HepG2 (cell line): ENCODE measurements around the gene EPHA1. TPM values are rescaled to one million over a fixed set of nuclear protein-coding genes. Genes with fewer than 3 reads are reported as not detected.
A peak's percentile ranks its signal among the peaks of the same experiment; 100 is the strongest.

ENCODE experiments used
- ATAC-seq: fragments of 200-7000 bp; cut with Tn5 transposase; 3 replicates; pipeline ENCODE4 v1.9.1; 2020; ENCODE audit warnings: mild to moderate bottlenecking, moderate library complexity
- BruUV-seq: library from RNA; stranded (reverse); fragments of 400-500 nt; replicated peaks from 2 replicates; lab custom pipeline; 2021; lab: Mats Ljungman, UMichigan
- CTCF ChIA-PET: fragments of 300-600 bp; formaldehyde crosslinking; extraction: SDS; loops from one replicate; lab custom pipeline; 2021; ENCODE audit warnings: low total read pairs, inconsistent platforms, low intra/inter-chr PET ratio; lab: Yijun Ruan, JAX
- POLR2A ChIA-PET: fragments of 350-600 bp; sonication (Branson Sonifier 250); formaldehyde crosslinking; loops from one replicate; lab custom pipeline; 2020; ENCODE audit warnings: antibody characterized with exemption, inconsistent platforms; lab: Yijun Ruan, JAX
- DNase-seq: peaks from one replicate; pipeline ENCODE4 v3.0.0-alpha.2; 2015; ENCODE audit warnings: low spot score
- FAIRE-seq: peaks from 3 replicates; lab custom pipeline; 2011; peaks lifted over from hg19 to GRCh38; lab: Jason Lieb, UNC
- H2AFZ ChIP-seq: one replicate; pipeline ENCODE4 v1.6.1; 2011; ENCODE audit warnings: low read length, inconsistent platforms
- H3K27ac ChIP-seq: fragments of 300-600 bp; 3 replicates; pipeline ENCODE4 v1.8.0; 2011; ENCODE audit warnings: mixed run types, mild to moderate bottlenecking, mixed read lengths, low read length, inconsistent platforms; ENCODE audit not compliant: insufficient read depth; ENCODE audit errors: extremely low read length
- H3K27me3 ChIP-seq, 2 experiments: fragments of 200-600 bp in 1 of 2; 2 replicates in 1 of 2; 3 replicates in 1 of 2; pipeline versions ENCODE4 v1.6.0 to v1.8.0; 2011; ENCODE audit warnings: low read length in 2 of 2, mild to moderate bottlenecking in 2 of 2, moderate library complexity in 2 of 2, inconsistent platforms in 1 of 2; ENCODE audit not compliant: insufficient read depth in 2 of 2, control insufficient read depth in 1 of 2
- H3K36me3 ChIP-seq, 2 experiments: fragments of 200-600 bp in 1 of 2; replicated peaks in 1 of 2; 2 replicates in 1 of 2; 3 replicates in 1 of 2; pipeline versions ENCODE4 v1.5.1 to v1.8.0; 2011; ENCODE audit warnings: low read length in 2 of 2, inconsistent platforms in 1 of 2; ENCODE audit not compliant: insufficient read depth in 2 of 2, control insufficient read depth in 1 of 2
- H3K4me1 ChIP-seq: 2 replicates; pipeline ENCODE4 v1.5.1; 2012; ENCODE audit warnings: low read length, inconsistent platforms; ENCODE audit not compliant: insufficient read depth
- H3K4me2 ChIP-seq: 2 replicates; pipeline ENCODE4 v1.6.0; 2011; ENCODE audit warnings: low read depth, low read length, inconsistent platforms
- H3K4me3 ChIP-seq, 3 experiments: fragments of 200-600 bp in 1 of 3; sonication (generic), shearing (Covaris generic) in 1 of 3; replicated peaks in 1 of 3; 2 replicates each; pipeline ENCODE4 v1.5.1; 2011 to 2016; ENCODE audit warnings: low read length in 3 of 3, inconsistent platforms in 2 of 3, low read depth in 2 of 3, mild to moderate bottlenecking in 2 of 3, control low read depth in 1 of 3, mixed read lengths in 1 of 3; ENCODE audit not compliant: insufficient read depth in 1 of 3
- H3K79me2 ChIP-seq: one replicate; pipeline ENCODE4 v1.6.1; 2011; ENCODE audit warnings: low read length, inconsistent platforms; ENCODE audit not compliant: insufficient read depth
- H3K9ac ChIP-seq: 2 replicates; pipeline ENCODE4 v1.6.0; 2011; ENCODE audit warnings: mild to moderate bottlenecking, low read depth, low read length, inconsistent platforms; ENCODE audit not compliant: insufficient read depth
- H3K9me3 ChIP-seq: 2 replicates; pipeline ENCODE4 v1.5.1; 2012; ENCODE audit warnings: mild to moderate bottlenecking, low read length
- H4K20me1 ChIP-seq: 2 replicates; pipeline ENCODE4 v1.6.0; 2011; ENCODE audit warnings: inconsistent platforms, mild to moderate bottlenecking, low read length, moderate library complexity; ENCODE audit not compliant: insufficient read depth
- CCDC6 ChIP-seq: sonication (generic); formaldehyde crosslinking; IDR thresholded peaks from 2 replicates; pipeline ENCODE4 v1.8.1; 2022; ENCODE audit warnings: mild to moderate bottlenecking, missing genetic modification reagents, moderate library complexity
- GFI1 ChIP-seq: sonication (generic); formaldehyde crosslinking; IDR thresholded peaks from 2 replicates; pipeline ENCODE4 v1.5.0; 2020; ENCODE audit warnings: missing genetic modification reagents, mild to moderate bottlenecking, borderline replicate concordance
- LRRFIP1 ChIP-seq: sonication (generic); formaldehyde crosslinking; conservative IDR thresholded peaks from 2 replicates; pipeline ENCODE4 v1.4.0; 2020; ENCODE audit warnings: missing genetic modification reagents
- TBX2 ChIP-seq: sonication (generic); formaldehyde crosslinking; IDR thresholded peaks from 2 replicates; pipeline ENCODE4 v1.5.0; 2020; ENCODE audit warnings: missing genetic modification reagents, mild to moderate bottlenecking, borderline replicate concordance
- ZFX ChIP-seq: sonication (generic); formaldehyde crosslinking; IDR thresholded peaks from 2 replicates; pipeline ENCODE4 v1.4.0; 2020; ENCODE audit warnings: mild to moderate bottlenecking, low read depth, missing genetic modification reagents, moderate library complexity
- ZNF256 ChIP-seq: sonication (generic); formaldehyde crosslinking; conservative IDR thresholded peaks from 2 replicates; pipeline ENCODE4 v1.4.0; 2020; ENCODE audit warnings: missing genetic modification reagents
- ZNF274 ChIP-seq: sonication (generic); formaldehyde crosslinking; IDR thresholded peaks from 2 replicates; pipeline ENCODE4 v1.5.1; 2020; ENCODE audit warnings: mild to moderate bottlenecking, missing genetic modification reagents
- ZNF7 ChIP-seq: IDR thresholded peaks from 2 replicates; pipeline ENCODE4 v1.6.1; 2016; ENCODE audit warnings: missing biosample characterization, missing genetic modification reagents
- ZNF772 ChIP-seq: sonication (generic); formaldehyde crosslinking; IDR thresholded peaks from 2 replicates; pipeline ENCODE4 v1.5.0; 2020; ENCODE audit warnings: mild to moderate bottlenecking, missing genetic modification reagents
- ZNF839 ChIP-seq: sonication (generic); formaldehyde crosslinking; IDR thresholded peaks from 2 replicates; pipeline ENCODE4 v1.4.0; 2020; ENCODE audit warnings: missing genetic modification reagents, mild to moderate bottlenecking, borderline replicate concordance
- WGBS: methylation state at CpG from one replicate; pipeline ENCODE4 v1.1.6; 2017; ENCODE audit warnings: low lambda C conversion rate; 5-methylcytosine and 5-hydroxymethylcytosine counted together
- in situ Hi-C: cut with HindIII; loops from 2 replicates; pipeline ENCODE4 v1.10.0; 2017; ENCODE audit warnings: low pct_unique_long_range_greater_than_20kb; ENCODE audit not compliant: extremely low pct_ligation_motif_present
- intact Hi-C: fragments of 100-400 bp; cut with micrococcal nuclease; formaldehyde crosslinking; loops from one replicate; pipeline ENCODE4 v1.10.0; 2022; ENCODE audit not compliant: unreplicated experiment
- polyA plus RNA-seq, 8 experiments: library from polyadenylated mRNA; depleted of rRNA in 3 of 8; stranded (reverse) in 7 of 8; unstranded in 1 of 8; fragments of >200 nt; fragmentation: Illumina TruSeq in 4 of 8; extraction: Trizol in 4 of 8; gene quantifications; 2 replicates each; pipeline versions ENCODE4 v1.2.1 to v1.2.3, GENCODE V29; 2011 to 2016; ENCODE audit warnings: low read depth in 4 of 8, missing spikeins in 1 of 8, mixed read lengths in 1 of 8; ENCODE audit not compliant: insufficient read depth in 1 of 8
- total RNA-seq, 5 experiments: library from RNA; depleted of rRNA; stranded (reverse); fragments of >200 nt; fragmentation: Illumina TruSeq; extraction: Trizol; gene quantifications; 2 replicates each; pipeline ENCODE4 v1.2.3, GENCODE V29; 2016; ENCODE audit warnings: low read depth in 1 of 5
- TF ChIP-seq, protein P1 (sequence below): sonication (generic); formaldehyde crosslinking; IDR thresholded peaks from 2 replicates; pipeline ENCODE4 v1.4.0; 2020; ENCODE audit warnings: missing genetic modification reagents
- TF ChIP-seq, protein P2 (sequence below): sonication (generic); formaldehyde crosslinking; IDR thresholded peaks from 2 replicates; pipeline ENCODE4 v1.9.0; 2021; ENCODE audit warnings: missing genetic modification reagents, mild to moderate bottlenecking, borderline replicate concordance
- TF ChIP-seq, protein P3 (sequence below): IDR thresholded peaks from 2 replicates; pipeline ENCODE4 v1.6.1; 2012; ENCODE audit warnings: inconsistent platforms

Gene EPHA1
- total and polyA plus RNA-seq, 2 of the 13 experiments (the other 11 are each of a cell fraction or from before 2014, with no cell fraction given) = 4.6 to 17.1 TPM

- TF ChIP-seq, protein P1, sequence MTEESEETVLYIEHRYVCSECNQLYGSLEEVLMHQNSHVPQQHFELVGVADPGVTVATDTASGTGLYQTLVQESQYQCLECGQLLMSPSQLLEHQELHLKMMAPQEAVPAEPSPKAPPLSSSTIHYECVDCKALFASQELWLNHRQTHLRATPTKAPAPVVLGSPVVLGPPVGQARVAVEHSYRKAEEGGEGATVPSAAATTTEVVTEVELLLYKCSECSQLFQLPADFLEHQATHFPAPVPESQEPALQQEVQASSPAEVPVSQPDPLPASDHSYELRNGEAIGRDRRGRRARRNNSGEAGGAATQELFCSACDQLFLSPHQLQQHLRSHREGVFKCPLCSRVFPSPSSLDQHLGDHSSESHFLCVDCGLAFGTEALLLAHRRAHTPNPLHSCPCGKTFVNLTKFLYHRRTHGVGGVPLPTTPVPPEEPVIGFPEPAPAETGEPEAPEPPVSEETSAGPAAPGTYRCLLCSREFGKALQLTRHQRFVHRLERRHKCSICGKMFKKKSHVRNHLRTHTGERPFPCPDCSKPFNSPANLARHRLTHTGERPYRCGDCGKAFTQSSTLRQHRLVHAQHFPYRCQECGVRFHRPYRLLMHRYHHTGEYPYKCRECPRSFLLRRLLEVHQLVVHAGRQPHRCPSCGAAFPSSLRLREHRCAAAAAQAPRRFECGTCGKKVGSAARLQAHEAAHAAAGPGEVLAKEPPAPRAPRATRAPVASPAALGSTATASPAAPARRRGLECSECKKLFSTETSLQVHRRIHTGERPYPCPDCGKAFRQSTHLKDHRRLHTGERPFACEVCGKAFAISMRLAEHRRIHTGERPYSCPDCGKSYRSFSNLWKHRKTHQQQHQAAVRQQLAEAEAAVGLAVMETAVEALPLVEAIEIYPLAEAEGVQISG (CRISPR knock-in tag) = 0 out of 2 replicates have a peak, but pooled peaks have one; percentile 8
- TF ChIP-seq TBX2 (peak; percentile 38; the same call in 1 of the 2 replicates), ZNF274 (CRISPR knock-in tag) (0 out of 2 replicates have a peak, but pooled peaks have one; percentile 21), ZNF772 (CRISPR knock-in tag) (0 out of 2 replicates have a peak, but pooled peaks have one; percentile 38), ZFX (CRISPR knock-in tag) (peak; percentile 33; the same call in 1 of the 2 replicates)
Observed at GRCh38 chr7:143408252-143408685, 387 bp downstream of the EPHA1 start (continued).

DNA sequence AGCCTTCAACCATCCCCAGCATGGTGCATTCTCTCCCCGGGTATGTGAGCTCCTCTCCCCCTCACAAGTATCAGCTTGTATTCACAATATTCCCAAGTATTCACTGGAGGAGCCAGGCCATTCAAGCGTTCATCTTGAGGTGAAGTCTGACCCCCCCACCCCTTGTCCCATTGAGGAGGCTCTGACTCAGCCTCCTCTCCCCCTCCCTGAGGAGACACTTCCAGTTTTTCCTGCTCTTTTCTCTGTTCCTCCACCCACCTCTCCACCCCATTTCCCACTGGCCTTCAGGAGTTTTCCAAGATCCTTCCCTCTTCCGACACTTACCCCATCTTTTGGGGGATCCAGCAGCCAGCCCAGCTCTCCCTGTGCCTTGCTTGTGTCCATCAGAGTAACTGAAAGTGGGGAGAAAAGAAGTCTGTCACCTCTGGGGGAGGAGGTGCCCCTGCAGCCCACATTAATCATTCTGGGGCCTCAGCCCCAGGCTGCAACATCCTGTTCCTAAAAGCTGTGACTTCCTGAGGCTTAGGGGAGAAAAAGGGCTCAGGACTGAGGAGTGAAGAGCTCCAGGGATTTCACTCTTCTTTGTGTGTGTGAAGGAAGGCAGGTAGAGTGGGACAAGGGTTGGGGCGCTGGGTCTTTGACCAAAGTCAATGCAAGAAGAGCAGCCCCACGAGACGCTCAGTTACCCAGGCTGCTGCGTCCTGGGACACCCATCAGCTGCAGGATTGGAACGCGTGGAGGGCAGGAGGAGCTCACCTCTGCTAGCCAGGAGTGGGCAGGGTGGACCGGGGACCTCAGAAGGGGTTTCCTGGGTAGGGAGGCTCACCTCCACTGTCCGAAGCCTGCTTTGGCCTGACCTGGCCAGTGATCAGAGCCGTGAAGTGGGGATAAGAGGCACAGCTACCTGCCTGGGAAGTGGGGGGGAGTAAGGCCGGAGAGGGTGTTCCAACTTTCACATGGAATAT, 1.1 kb downstream of the EPHA1 start:
- no TSS peak for BruUV-seq
- Histone ChIP-seq H2AFZ (no peak overlapping the region), H3K9ac (no peak overlapping the region), H3K79me2 (no peaks in the 10 kb centered on the region), H3K27ac (no peak overlapping the region), H3K27me3 (peaks cover 0 to 6% of the 10 kb centered on the region in 2 experiments; a peak in 2 of 5 replicates), H3K4me3 (peak overlapping the region; percentile 42 to 71 (median 51); a peak in 3 of 6 replicates), H3K9me3 (no peaks in the 10 kb centered on the region), H3K4me2 (peak overlapping the region; percentile 99), H4K20me1 (no peaks in the 10 kb centered on the region), H3K4me1 (peaks cover 30% of the 10 kb centered on the region), H3K36me3 (no peaks in the 10 kb centered on the region)
- intact Hi-C loops = loop anchor here (1.0 to 2.0 kb wide), 2 partner anchors 14 to 27 kb away; partner anchors contain the start of gene ZYX
- ATAC-seq (peak; percentile 56), FAIRE-seq (no peak), DNase-seq (no peak)
- in situ Hi-C loops = no loop called here
- ChIA-PET CTCF (no interaction called here), POLR2A (interaction anchor here (1.9 to 2.6 kb wide), 3 partner anchors 12 to 28 kb away, joined by 8 to 24 read pairs (median 9); no protein-coding TSS in a partner anchor)
- 71% methylated on average over 7 of the region's 13 CpGs for WGBS
- TF ChIP-seq ZNF256 (CRISPR knock-in tag) (no peak), ZNF839 (no peak), ZNF7 (CRISPR knock-in tag) (no peak), CCDC6 (no peak), LRRFIP1 (CRISPR knock-in tag) (no peak), GFI1 (CRISPR knock-in tag) (0 out of 2 replicates have a peak, but pooled peaks have one; percentile 22)
- TF ChIP-seq, protein P2, sequence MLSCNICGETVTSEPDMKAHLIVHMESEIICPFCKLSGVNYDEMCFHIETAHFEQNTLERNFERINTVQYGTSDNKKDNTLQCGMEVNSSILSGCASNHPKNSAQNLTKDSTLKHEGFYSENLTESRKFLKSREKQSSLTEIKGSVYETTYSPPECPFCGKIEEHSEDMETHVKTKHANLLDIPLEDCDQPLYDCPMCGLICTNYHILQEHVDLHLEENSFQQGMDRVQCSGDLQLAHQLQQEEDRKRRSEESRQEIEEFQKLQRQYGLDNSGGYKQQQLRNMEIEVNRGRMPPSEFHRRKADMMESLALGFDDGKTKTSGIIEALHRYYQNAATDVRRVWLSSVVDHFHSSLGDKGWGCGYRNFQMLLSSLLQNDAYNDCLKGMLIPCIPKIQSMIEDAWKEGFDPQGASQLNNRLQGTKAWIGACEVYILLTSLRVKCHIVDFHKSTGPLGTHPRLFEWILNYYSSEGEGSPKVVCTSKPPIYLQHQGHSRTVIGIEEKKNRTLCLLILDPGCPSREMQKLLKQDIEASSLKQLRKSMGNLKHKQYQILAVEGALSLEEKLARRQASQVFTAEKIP (CRISPR knock-in tag) = no peak
- TF ChIP-seq, protein P3, sequence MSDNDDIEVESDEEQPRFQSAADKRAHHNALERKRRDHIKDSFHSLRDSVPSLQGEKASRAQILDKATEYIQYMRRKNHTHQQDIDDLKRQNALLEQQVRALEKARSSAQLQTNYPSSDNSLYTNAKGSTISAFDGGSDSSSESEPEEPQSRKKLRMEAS = no peak
